SH-SY5Y (cell line): ENCODE data around the gene CACNA1I.

Experiments used
- GATA2 ChIP-seq: IDR thresholded peaks from 2 replicates; pipeline ENCODE4 v1.6.1; 2011; ENCODE audit warnings: mild to moderate bottlenecking, low read depth, low read length
- GATA3 ChIP-seq: IDR thresholded peaks from 2 replicates; pipeline ENCODE4 v1.6.1; 2011; ENCODE audit warnings: low read depth, mild to moderate bottlenecking, low read length, moderate library complexity

DNA sequence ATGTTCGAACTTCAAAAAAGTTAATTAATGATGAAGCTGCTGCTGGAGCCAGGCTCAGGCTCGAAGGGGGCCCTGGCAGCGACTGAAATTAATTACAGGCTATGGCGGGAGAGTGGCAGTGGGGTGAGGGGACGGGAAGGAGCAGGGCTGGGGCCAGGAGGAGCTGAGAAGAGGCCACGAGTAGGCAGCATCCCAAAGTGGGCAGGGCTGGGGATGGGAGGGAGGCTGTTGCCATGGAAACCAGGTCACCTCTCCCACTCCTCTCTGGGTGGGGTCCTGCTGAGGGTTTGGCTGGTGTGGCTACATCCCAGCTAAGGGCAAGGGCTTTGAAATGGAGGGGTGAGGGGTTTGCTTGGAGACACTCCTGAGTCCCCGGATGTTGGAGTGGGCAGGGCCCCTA lies 23.9 kb downstream of the CACNA1I start:
- TF ChIP-seq GATA3 = no peak
- TF ChIP-seq GATA2 = no peak
